ENCODE results near the gene GOLPH3.

Gene GOLPH3

DNA sequence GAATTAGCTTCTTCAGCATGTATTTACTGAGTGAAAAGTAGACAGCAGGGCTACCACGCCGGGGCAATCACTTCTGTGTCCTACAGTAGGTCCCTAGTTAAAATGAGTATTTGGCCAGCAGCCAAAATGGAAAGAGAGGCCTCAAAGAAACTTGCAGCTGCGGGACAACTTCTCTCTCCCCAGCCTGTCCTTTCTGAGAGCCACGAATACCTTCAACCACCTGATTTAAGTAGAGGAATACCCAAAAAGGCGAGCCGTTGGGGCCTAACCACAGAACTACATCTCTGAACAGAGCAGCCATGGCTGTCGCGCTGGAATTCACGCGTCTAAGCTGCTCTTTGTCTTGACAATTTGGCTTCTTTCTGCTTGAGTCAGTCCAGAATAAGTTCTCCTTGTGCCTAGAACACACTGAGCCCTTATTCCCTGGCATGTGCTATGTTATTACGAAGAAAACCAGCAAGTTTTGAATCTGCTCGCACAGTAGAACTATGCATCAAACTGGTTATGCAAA, 43.8 kb upstream of the GOLPH3 start (continued):
- TF ChIP-seq ZNF274 (IDR thresholded peaks at IDR 0.05; ENCODE audit: low read length) = no peak
- no peak for TF ChIP-seq ZNF274 (tag by site-specific recombination; IDR thresholded peaks at IDR 0.05; ENCODE audit: borderline replicate concordance)
- TF ChIP-seq, protein P1, sequence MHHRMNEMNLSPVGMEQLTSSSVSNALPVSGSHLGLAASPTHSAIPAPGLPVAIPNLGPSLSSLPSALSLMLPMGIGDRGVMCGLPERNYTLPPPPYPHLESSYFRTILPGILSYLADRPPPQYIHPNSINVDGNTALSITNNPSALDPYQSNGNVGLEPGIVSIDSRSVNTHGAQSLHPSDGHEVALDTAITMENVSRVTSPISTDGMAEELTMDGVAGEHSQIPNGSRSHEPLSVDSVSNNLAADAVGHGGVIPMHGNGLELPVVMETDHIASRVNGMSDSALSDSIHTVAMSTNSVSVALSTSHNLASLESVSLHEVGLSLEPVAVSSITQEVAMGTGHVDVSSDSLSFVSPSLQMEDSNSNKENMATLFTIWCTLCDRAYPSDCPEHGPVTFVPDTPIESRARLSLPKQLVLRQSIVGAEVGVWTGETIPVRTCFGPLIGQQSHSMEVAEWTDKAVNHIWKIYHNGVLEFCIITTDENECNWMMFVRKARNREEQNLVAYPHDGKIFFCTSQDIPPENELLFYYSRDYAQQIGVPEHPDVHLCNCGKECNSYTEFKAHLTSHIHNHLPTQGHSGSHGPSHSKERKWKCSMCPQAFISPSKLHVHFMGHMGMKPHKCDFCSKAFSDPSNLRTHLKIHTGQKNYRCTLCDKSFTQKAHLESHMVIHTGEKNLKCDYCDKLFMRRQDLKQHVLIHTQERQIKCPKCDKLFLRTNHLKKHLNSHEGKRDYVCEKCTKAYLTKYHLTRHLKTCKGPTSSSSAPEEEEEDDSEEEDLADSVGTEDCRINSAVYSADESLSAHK (tag by site-specific recombination; IDR thresholded peaks at IDR 0.05) = no peak
- no peak for TF ChIP-seq ZNF837 (tag by site-specific recombination; IDR thresholded peaks at IDR 0.05)
- no peak for TF ChIP-seq YY1 (tag by site-specific recombination; IDR thresholded peaks at IDR 0.05)
- no peak for TF ChIP-seq ZNF610 (tag by site-specific recombination; IDR thresholded peaks at IDR 0.05; ENCODE audit: borderline replicate concordance)
- TF ChIP-seq PRDM2 (tag by site-specific recombination; IDR thresholded peaks at IDR 0.05; ENCODE audit: borderline replicate concordance) = no peak
- no peak for TF ChIP-seq ZNF658 (tag by site-specific recombination; IDR thresholded peaks at IDR 0.05)
- TF ChIP-seq SETDB1 (IDR thresholded peaks at IDR 0.05; ENCODE audit: insufficient read length, low read length) = no peak
- no peak for TF ChIP-seq OVOL3 (tag by site-specific recombination; IDR thresholded peaks at IDR 0.05)
- TF ChIP-seq ZNF555 (tag by site-specific recombination; conservative IDR thresholded peaks at IDR 0.05) = no peak
- no peak for TF ChIP-seq ZNF426 (tag by site-specific recombination; IDR thresholded peaks at IDR 0.05)
- TF ChIP-seq ZFP3 (tag by site-specific recombination; IDR thresholded peaks at IDR 0.05; ENCODE audit: low read depth) = no peak
- no peak for TF ChIP-seq ZNF16 (tag by site-specific recombination; IDR thresholded peaks at IDR 0.05; ENCODE audit: low read depth)
- TF ChIP-seq, protein P2, sequence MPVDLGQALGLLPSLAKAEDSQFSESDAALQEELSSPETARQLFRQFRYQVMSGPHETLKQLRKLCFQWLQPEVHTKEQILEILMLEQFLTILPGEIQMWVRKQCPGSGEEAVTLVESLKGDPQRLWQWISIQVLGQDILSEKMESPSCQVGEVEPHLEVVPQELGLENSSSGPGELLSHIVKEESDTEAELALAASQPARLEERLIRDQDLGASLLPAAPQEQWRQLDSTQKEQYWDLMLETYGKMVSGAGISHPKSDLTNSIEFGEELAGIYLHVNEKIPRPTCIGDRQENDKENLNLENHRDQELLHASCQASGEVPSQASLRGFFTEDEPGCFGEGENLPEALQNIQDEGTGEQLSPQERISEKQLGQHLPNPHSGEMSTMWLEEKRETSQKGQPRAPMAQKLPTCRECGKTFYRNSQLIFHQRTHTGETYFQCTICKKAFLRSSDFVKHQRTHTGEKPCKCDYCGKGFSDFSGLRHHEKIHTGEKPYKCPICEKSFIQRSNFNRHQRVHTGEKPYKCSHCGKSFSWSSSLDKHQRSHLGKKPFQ (tag by site-specific recombination; IDR thresholded peaks at IDR 0.05) = no peak
- no peak for TF ChIP-seq WT1 (tag by site-specific recombination; IDR thresholded peaks at IDR 0.05)
- TF ChIP-seq ZNF394 (tag by site-specific recombination; IDR thresholded peaks at IDR 0.05; ENCODE audit: borderline replicate concordance) = no peak
- no peak for TF ChIP-seq ZNF223 (tag by site-specific recombination; IDR thresholded peaks at IDR 0.05)
- TF ChIP-seq KLF8 (tag by site-specific recombination; IDR thresholded peaks at IDR 0.05) = no peak
- no peak for TF ChIP-seq REPIN1 (tag by site-specific recombination; IDR thresholded peaks at IDR 0.05; ENCODE audit: low read depth)
- peak; percentile 54; the same call in 1 of the 2 replicates for TF ChIP-seq ZNF214 (tag by site-specific recombination; IDR thresholded peaks at IDR 0.05; ENCODE audit: borderline replicate concordance)
- TF ChIP-seq, protein P3, sequence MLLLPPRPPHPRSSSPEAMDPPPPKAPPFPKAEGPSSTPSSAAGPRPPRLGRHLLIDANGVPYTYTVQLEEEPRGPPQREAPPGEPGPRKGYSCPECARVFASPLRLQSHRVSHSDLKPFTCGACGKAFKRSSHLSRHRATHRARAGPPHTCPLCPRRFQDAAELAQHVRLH (tag by site-specific recombination; IDR thresholded peaks at IDR 0.05) = no peak
- no peak for TF ChIP-seq ZSCAN5A (tag by site-specific recombination; IDR thresholded peaks at IDR 0.05)
- no peak for TF ChIP-seq ZNF777 (tag by site-specific recombination; IDR thresholded peaks at IDR 0.05; ENCODE audit: borderline replicate concordance)
- TF ChIP-seq ZNF596 (tag by site-specific recombination; IDR thresholded peaks at IDR 0.05) = 0 out of 2 replicates have a peak, but pooled peaks have one; percentile 15
- TF ChIP-seq ZNF626 (tag by site-specific recombination; IDR thresholded peaks at IDR 0.05) = peak; percentile 70; the same call in 1 of the 2 replicates
- TF ChIP-seq HOXA7 (CRISPR knock-in tag; IDR thresholded peaks at IDR 0.05; ENCODE audit: borderline replicate concordance) = no peak
- TF ChIP-seq ZNF549 (tag by site-specific recombination; IDR thresholded peaks at IDR 0.05) = no peak; the same call in 1 of the 2 replicates
- TF ChIP-seq OSR2 (tag by site-specific recombination; IDR thresholded peaks at IDR 0.05) = peak; percentile 89
- TF ChIP-seq ZNF302 (tag by site-specific recombination; IDR thresholded peaks at IDR 0.05; ENCODE audit: low read depth) = no peak
